NCI-H446 treated with DMSO at 0.1 percent for 48 hours (cell line): ENCODE measurements around the gene TRIM15.
A peak's percentile ranks its signal among the peaks of the same experiment; 100 is the strongest.
"Not testable (repeated sequence)": the region's sequence is repeated elsewhere in the genome, so short reads cannot be mapped to it uniquely, and the experiment has no call there.

Experiments
- DNase-seq: peaks from one replicate; lab custom pipeline; 2025; lab: John Stamatoyannopoulos, UW

Gene TRIM15

GRCh38 chr6:30162265-30163089 lies 869 bp upstream of the TRIM15 start:
- DNase-seq: no peak

- no peak for DNase-seq
Measured at GRCh38 chr6:30163918-30164654, 740 bp downstream of the TRIM15 start.

- no peak for DNase-seq
Measured at GRCh38 chr6:30164714-30165113, 1.4 kb downstream of the TRIM15 start.

GRCh38 chr6:30165238-30165637 lies 1.9 kb downstream of the TRIM15 start:
- DNase-seq: not testable (repeated sequence)

- DNase-seq: no peak
Measured at GRCh38 chr6:30167101-30167500, 3.8 kb downstream of the TRIM15 start.

GRCh38 chr6:30168741-30169140 lies 5.4 kb downstream of the TRIM15 start:
- DNase-seq: no peak

GRCh38 chr6:30169658-30170614 lies 6.6 kb downstream of the TRIM15 start:
- peak; percentile 11 for DNase-seq

- DNase-seq: no peak
Measured at GRCh38 chr6:30171677-30172471, 8.5 kb downstream of the TRIM15 start.

- no peak for DNase-seq
Measured at GRCh38 chr6:30172681-30173080, 9.3 kb downstream of the TRIM15 start.

GRCh38 chr6:30175765-30176164 lies 12.4 kb downstream of the TRIM15 start:
- DNase-seq: no peak

- DNase-seq: no peak
Measured at GRCh38 chr6:30178837-30179236, 15.5 kb downstream of the TRIM15 start.

GRCh38 chr6:30180145-30180544 lies 16.8 kb downstream of the TRIM15 start:
- DNase-seq: no peak

GRCh38 chr6:30184417-30185031 lies 21.2 kb downstream of the TRIM15 start:
- DNase-seq: no peak

GRCh38 chr6:30185846-30186484 lies 22.6 kb downstream of the TRIM15 start:
- no peak for DNase-seq

GRCh38 chr6:30188541-30188940 lies 25.2 kb downstream of the TRIM15 start:
- DNase-seq: no peak

GRCh38 chr6:30192076-30192475 lies 28.7 kb downstream of the TRIM15 start:
- DNase-seq: no peak

- no peak for DNase-seq
Measured at GRCh38 chr6:30194797-30195690, 31.7 kb downstream of the TRIM15 start.

- no peak for DNase-seq
Measured at GRCh38 chr6:30195951-30196350, 32.6 kb downstream of the TRIM15 start.

GRCh38 chr6:30196376-30196775 lies 33.0 kb downstream of the TRIM15 start:
- no peak for DNase-seq
